Neural cell (in vitro differentiated cells): ENCODE data around the gene FCHO2. TPM values are rescaled to one million over a fixed set of nuclear protein-coding genes. Genes with fewer than 3 reads are reported as not detected.

Source experiments
- H2AFZ ChIP-seq: fragments of 200-600, 300-800 bp; sonication (generic), shearing (Covaris generic); 2 replicates; pipeline ENCODE4 v1.6.0; 2014; ENCODE audit warnings: low read depth, mild to moderate bottlenecking, antibody characterized with exemption, low read length, moderate library complexity
- H3F3A ChIP-seq: fragments of 200-600 bp; shearing (Covaris generic); 2 replicates; pipeline ENCODE4 v1.6.1; 2016; ENCODE audit warnings: mild to moderate bottlenecking, moderate library complexity, mixed read lengths, antibody characterized with exemption, low read length; ENCODE audit not compliant: insufficient read depth, poor library complexity, severe bottlenecking
- H3K27ac ChIP-seq: fragments of 200-600, 300-800 bp; sonication (generic), shearing (Covaris generic); 2 replicates; pipeline ENCODE4 v1.5.1; 2014; ENCODE audit warnings: mild to moderate bottlenecking, low read length, moderate library complexity
- H3K27me3 ChIP-seq: fragments of 300-800, 200-600 bp; sonication (generic), shearing (Covaris generic); 2 replicates; pipeline ENCODE4 v1.6.0; 2014; ENCODE audit warnings: mild to moderate bottlenecking, low read depth, low read length, moderate library complexity; ENCODE audit not compliant: insufficient read depth
- H3K36me3 ChIP-seq: fragments of 300-800, 200-600 bp; sonication (generic), shearing (Covaris generic); 2 replicates; pipeline ENCODE4 v1.5.1; 2014; ENCODE audit warnings: mild to moderate bottlenecking, antibody characterized with exemption, low read length, moderate library complexity; ENCODE audit not compliant: insufficient read depth
- H3K4me2 ChIP-seq: fragments of 300-800, 200-600 bp; sonication (generic), shearing (Covaris generic); 2 replicates; pipeline ENCODE4 v1.6.0; 2014; ENCODE audit warnings: mild to moderate bottlenecking, low read length
- H3K4me3 ChIP-seq: fragments of 300-800, 200-600 bp; sonication (generic), shearing (Covaris generic); 2 replicates; pipeline ENCODE4 v1.5.1; 2014; ENCODE audit warnings: mild to moderate bottlenecking, low read length, moderate library complexity
- H3K79me2 ChIP-seq: fragments of 200-600 bp; shearing (Covaris generic); replicated peaks from 2 replicates; pipeline ENCODE4 v1.6.0; 2014; ENCODE audit warnings: mild to moderate bottlenecking, low read length, moderate library complexity; ENCODE audit not compliant: insufficient read depth
- H3K9ac ChIP-seq: fragments of 300-800, 200-600 bp; sonication (generic), shearing (Covaris generic); 2 replicates; pipeline ENCODE4 v1.6.1; 2016; ENCODE audit warnings: mild to moderate bottlenecking, low read length, mixed read lengths
- H3K9me2 ChIP-seq: fragments of 200-600 bp; shearing (Covaris generic); 2 replicates; pipeline ENCODE4 v1.6.1; 2016; ENCODE audit warnings: mild to moderate bottlenecking, low read length, mixed read lengths; ENCODE audit not compliant: insufficient read depth
- H3K9me3 ChIP-seq: fragments of 200-600, 300-800 bp; sonication (generic), shearing (Covaris generic); 2 replicates; pipeline ENCODE4 v1.6.1; 2016; ENCODE audit warnings: mild to moderate bottlenecking, mixed run types, low read length, moderate library complexity, mixed read lengths
- H4K20me1 ChIP-seq: fragments of 200-600 bp; shearing (Covaris generic); 2 replicates; pipeline ENCODE4 v1.6.1; 2016; ENCODE audit warnings: mild to moderate bottlenecking, mixed run types; ENCODE audit not compliant: insufficient read depth
- CTCF ChIP-seq: fragments of 450-650 bp; IDR thresholded peaks from 2 replicates; pipeline ENCODE4 v1.5.1; 2014; ENCODE audit warnings: antibody characterized with exemption, mild to moderate bottlenecking, moderate library complexity; ENCODE audit not compliant: poor library complexity, severe bottlenecking
- EP300 ChIP-seq: fragments of 450-650 bp; conservative IDR thresholded peaks from 2 replicates; pipeline ENCODE4 v1.6.1; 2014; ENCODE audit warnings: antibody characterized with exemption, mild to moderate bottlenecking, moderate library complexity; ENCODE audit not compliant: poor library complexity, severe bottlenecking
- EZH2 ChIP-seq: fragments of 200-600, 300-800 bp; shearing (Covaris generic), sonication (generic); IDR thresholded peaks from 2 replicates; pipeline ENCODE4 v1.6.1; 2014; ENCODE audit warnings: antibody characterized with exemption, low read length, borderline replicate concordance, mild to moderate bottlenecking; ENCODE audit not compliant: insufficient read depth, poor library complexity, severe bottlenecking
- MXI1 ChIP-seq: fragments of 450-650 bp; conservative IDR thresholded peaks from 2 replicates; pipeline ENCODE4 v1.6.1; 2014; ENCODE audit warnings: antibody characterized with exemption, mild to moderate bottlenecking; ENCODE audit not compliant: poor library complexity, severe bottlenecking
- POLR2AphosphoS5 ChIP-seq: IDR thresholded peaks from 2 replicates; pipeline ENCODE4 v1.6.1; 2012
- RAD21 ChIP-seq: fragments of 450-650 bp; conservative IDR thresholded peaks from 2 replicates; pipeline ENCODE4 v1.6.1; 2014; ENCODE audit warnings: antibody characterized with exemption, mild to moderate bottlenecking, moderate library complexity
- REST ChIP-seq: IDR thresholded peaks from 2 replicates; pipeline ENCODE4 v1.6.1; 2012; ENCODE audit warnings: borderline replicate concordance
- SMC3 ChIP-seq: fragments of 450-650 bp; conservative IDR thresholded peaks from 2 replicates; pipeline ENCODE4 v1.6.1; 2014; ENCODE audit warnings: antibody characterized with exemption, mild to moderate bottlenecking, moderate library complexity; ENCODE audit not compliant: poor library complexity
- TAF1 ChIP-seq: IDR thresholded peaks from 2 replicates; pipeline ENCODE4 v1.6.1; 2012; ENCODE audit warnings: low read depth
- polyA plus RNA-seq: library from polyadenylated mRNA; depleted of rRNA; stranded (reverse); fragments of >200 nt; gene quantifications from 2 replicates; pipeline ENCODE4 v1.2.3, GENCODE V29; 2014

FCHO2 gene
- polyA plus RNA-seq, 1 donor from 2014 or later = 24.3 TPM

GRCh38 chr5:73095564-73096238 is 139.9 kb downstream of the FCHO2 start:
- Histone ChIP-seq H3F3A (no peaks in the 10 kb centered on the region), H3K79me2 (no peaks in the 10 kb centered on the region), H3K4me3 (no peak overlapping the region), H3K4me2 (no peak overlapping the region), H3K9ac (no peak overlapping the region), H4K20me1 (no peaks in the 10 kb centered on the region), H3K9me3 (no peaks in the 10 kb centered on the region), H3K9me2 (no peaks in the 10 kb centered on the region), H3K27me3 (no peaks in the 10 kb centered on the region), H3K36me3 (no peaks in the 10 kb centered on the region), H3K27ac (no peak overlapping the region), H2AFZ (no peak overlapping the region)
- TF ChIP-seq POLR2AphosphoS5 (no peak), RAD21 (no peak), MXI1 (no peak), EP300 (no peak), TAF1 (no peak), CTCF (no peak), SMC3 (no peak), EZH2 (no peak), REST (no peak)

GRCh38 chr5:73096239-73096575 is 140.4 kb downstream of the FCHO2 start:
- Histone ChIP-seq H3K9me3 (no peaks in the 10 kb centered on the region), H2AFZ (no peak overlapping the region), H3K36me3 (no peaks in the 10 kb centered on the region), H3F3A (no peaks in the 10 kb centered on the region), H3K4me3 (no peak overlapping the region), H3K79me2 (no peaks in the 10 kb centered on the region), H3K4me2 (no peak overlapping the region), H3K9me2 (no peaks in the 10 kb centered on the region), H3K9ac (no peak overlapping the region), H3K27ac (no peak overlapping the region), H4K20me1 (no peaks in the 10 kb centered on the region), H3K27me3 (no peaks in the 10 kb centered on the region)
- TF ChIP-seq RAD21 (no peak), CTCF (no peak), EP300 (no peak), EZH2 (no peak), TAF1 (no peak)
